Activated CD8-positive, alpha-beta memory T cell treated with anti-CD3 and anti-CD28 coated beads for 36 hours (primary cell): ENCODE results near the gene IGF2BP2. TPM values are rescaled to one million over a fixed set of nuclear protein-coding genes. Genes with fewer than 3 reads are reported as not detected.
"Not testable (repeated sequence)": the region's sequence is repeated elsewhere in the genome, so short reads cannot be mapped to it uniquely, and the experiment has no call there.

Experiments used
- CTCF ChIA-PET: fragments of 350-600 bp; sonication (Branson Sonifier 250); formaldehyde crosslinking; loops from one replicate; lab custom pipeline; 2021; ENCODE audit warnings: antibody characterized with exemption; lab: Charles Lee
- POLR2A ChIA-PET: fragments of 350-600 bp; sonication (Branson Sonifier 250); formaldehyde crosslinking; loops from one replicate; lab custom pipeline; 2021; ENCODE audit warnings: antibody characterized with exemption; lab: Charles Lee
- total RNA-seq, 2 experiments: library from RNA; stranded (reverse); gene quantifications; one replicate each; pipeline ENCODE4 v1.2.3, GENCODE V29; 2021

IGF2BP2 gene
- total RNA-seq, 2 experiments from 2014 or later, result 0.32 to 0.65 TPM

DNA sequence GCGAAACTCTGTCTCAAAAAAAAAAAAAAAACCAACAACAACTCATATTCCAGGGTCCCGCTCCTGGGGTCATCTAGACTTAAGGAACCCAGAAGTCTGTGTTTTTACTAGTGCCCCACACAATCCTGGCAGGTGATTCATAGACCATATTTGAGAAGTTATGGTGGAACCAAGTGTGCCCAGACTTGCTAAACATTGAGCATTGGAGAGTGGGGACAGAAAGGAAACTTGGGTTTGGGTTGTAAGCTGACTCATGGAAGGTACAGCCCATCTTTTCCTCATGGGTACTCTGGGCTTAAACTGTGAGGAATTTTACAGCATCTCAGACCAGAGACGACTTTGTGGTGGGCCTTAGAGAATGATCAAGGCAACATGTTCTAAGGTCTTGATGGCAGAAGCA, 18.3 kb upstream of the IGF2BP2 start:
- POLR2A ChIA-PET, result no interaction called here

DNA sequence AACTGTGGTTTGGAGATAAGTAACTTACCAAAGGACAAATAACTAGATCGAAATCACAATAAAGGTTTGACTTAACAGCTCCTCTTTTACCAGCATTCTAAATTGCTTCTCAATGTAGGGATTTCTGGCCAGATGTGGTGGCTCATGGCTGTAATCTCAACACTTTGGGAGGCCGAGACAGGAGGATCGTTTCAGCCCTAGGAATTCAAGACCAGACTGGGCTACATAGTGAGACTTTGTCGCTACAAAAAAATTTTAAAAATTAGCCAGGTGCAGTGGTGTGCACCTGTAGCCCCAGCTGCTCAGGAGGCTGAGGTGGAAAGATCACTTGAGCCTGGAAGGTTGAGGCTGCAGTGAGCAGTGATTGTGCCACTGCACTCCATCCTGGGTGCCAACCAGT, 17.4 kb upstream of the IGF2BP2 start:
- ChIA-PET POLR2A (interaction anchor here (0.7 kb wide), 1 partner anchor 32 kb away, joined by 7 read pairs; no protein-coding TSS in a partner anchor), CTCF (no interaction called here)

More for the DNA sequence above, 18.3 kb upstream of the IGF2BP2 start:
- CTCF ChIA-PET, result no interaction called here

DNA sequence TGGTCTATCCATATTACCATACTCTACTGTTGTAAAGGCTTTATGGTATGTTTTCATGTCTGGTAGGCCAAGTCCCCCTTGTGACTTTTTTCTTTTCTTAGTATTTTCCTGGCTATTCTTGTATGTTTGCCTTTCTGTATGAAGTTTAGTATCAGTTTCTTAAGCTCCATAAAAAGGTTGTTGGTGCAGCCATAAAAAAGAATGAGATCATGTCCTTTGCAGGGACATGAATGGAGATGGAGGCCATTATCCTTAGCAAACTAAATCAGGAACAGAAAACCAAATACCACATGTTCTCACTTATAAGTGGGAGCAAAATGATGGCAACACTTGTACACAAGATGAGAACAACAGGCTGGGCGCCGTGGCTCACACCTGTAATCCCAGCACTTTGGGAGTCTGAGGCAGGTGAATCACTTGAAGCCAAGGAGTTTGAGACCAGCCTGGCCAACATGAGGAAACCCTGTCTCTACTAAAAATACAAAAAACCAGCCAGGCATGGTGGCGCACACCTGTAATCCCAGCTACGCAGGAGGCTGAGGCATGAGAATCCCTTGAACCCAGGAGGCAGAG, 13.7 kb upstream of the IGF2BP2 start:
- CTCF ChIA-PET, result not testable (repeated sequence)

DNA sequence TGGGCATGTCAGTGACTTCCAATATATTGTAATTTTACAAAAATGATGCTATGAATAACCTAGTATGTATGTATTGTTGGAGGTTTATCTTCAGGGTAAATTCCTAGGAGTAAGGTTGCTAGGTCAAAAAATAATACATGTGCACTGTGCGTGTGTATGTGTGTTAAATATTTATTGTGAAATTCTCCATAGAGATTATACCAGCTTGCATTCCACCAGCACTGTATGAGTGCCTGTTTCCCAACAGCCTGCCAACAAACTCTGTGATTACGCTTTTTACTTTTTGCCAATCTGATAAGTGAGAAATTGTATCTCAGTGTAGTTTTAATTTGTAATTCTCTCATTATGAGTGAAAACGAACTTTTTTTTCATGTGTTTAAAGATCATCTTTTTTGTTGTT, 12.6 kb upstream of the IGF2BP2 start:
- POLR2A ChIA-PET, result no interaction called here
- CTCF ChIA-PET, result no interaction called here

More for the DNA sequence above, 13.7 kb upstream of the IGF2BP2 start:
- POLR2A ChIA-PET, result not testable (repeated sequence)

DNA sequence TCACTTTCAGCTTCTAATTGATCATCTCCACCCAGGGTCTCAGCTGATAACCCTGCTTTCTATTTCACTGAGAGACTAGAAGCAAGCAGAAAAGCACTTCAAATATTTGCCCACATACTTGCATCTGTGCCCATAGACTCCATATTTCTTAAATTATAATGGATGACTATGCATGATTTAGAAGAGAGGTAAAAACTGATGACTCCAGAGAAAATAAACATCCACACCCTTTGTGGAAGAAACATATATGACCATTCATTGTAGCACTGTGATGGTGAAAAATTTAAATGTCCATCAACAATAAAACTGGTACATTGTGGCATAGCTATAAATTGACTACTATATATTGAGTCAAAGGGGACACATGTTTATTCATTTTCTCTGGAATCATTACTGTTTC, 7.1 kb upstream of the IGF2BP2 start:
- ChIA-PET POLR2A (no interaction called here), CTCF (no interaction called here)

DNA sequence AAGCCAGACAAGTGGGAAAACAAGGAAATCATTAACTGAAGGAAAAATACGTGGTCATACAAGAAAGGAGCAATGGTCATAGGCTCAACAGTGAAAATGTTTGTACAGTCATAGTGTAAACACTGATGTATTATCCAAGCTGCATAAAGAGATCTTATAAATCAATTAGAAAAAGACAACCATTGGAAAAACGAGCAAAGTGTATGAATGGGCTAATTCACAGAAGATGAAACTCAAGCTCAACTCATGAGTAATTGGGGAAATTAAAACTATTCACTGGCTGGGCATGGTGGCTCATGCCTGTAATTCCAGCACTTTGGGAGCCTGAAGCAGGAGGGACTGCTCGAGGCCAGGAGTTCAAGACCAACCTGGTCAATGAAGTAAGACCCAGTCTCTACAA, 6.4 kb upstream of the IGF2BP2 start:
- ChIA-PET CTCF (no interaction called here), POLR2A (no interaction called here)

DNA sequence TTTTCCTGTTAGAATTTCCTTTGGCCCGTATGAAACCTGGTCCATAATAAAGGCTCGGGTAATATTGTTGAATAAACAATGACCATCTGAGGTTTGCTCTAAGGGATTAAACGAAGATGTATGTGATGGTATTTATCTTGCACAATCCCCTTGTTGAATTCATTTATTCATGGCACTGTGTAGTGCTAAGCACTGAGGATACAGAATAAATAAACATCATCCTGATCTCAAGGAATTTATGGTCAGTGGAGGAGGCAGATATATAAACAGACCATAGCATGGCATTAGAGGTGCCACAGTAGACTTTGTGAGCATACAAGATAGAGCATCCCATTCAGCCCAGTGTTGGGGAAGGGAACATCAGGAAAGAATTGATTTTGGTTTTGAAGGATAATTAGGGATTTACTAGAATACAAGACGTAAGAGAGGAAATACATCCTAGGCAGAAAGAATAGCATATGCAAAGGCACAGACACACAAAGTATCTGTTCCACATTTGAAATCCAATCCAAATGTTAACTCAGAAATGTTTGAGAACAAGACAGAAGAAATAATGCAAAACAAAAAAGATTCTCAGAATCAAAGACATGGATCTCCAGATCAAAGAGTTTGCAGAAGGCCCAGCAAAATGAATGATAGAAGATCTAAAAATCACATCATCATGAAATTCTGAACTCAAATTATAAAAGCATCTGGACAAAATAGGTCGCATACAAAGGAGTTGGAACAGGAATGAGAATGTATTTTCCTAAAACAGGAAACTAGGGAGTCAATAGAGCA, 5.4 kb upstream of the IGF2BP2 start:
- ChIA-PET POLR2A (no interaction called here), CTCF (no interaction called here)

DNA sequence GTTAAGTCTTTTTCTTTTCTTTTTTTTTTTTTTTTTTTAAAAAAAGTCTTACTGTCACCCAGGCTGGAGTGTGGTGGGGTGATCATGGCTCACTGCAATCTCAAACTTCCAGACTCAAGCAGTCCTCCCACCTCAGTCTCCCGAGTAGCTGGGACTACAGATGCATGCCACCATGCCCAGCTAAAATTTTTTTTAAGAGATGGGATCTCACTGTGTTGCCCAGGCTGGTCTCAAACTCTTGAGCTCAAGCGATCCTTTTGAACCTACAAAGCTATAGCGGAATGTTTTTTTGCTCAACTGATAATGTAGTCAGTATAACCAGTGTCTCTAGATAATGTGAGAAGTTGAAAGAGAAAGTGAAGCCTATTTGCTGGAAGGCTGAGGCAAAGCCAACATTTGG, 3.9 kb upstream of the IGF2BP2 start:
- ChIA-PET POLR2A (no interaction called here), CTCF (no interaction called here)

DNA sequence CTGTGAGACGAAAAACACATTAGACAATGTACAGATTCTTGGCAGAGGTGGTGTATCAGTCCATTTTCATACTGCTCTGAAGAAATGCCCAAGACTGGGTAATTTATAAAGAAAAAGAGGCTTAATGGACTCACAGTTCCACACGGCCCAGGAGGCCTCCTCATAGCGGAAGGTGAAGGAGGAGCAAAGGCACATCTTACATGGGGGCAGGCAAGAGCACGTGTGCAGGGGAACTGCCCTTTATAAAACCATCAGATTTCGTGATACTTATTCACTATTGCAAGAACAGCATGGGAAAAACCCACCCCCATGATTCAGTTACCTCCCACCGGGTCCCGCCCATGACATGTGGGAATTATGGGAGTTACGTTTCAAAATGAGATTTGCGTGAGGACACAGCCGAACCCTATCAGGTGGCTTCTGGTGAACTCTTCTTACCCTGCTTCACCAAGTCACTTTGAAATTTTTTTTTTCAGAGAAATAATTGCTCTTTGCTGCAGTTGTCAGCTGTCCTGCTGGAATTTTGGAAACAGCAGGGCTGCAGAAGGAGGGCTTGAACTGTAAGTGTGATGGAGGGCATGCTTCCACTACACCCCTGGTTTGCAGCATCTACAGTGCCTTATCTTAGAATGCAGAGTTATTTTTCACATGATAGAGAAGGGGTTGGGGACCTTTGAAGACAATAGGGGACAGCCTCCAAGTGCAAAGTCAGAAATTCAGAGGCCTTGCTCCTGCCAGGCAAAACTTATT, 2.9 kb upstream of the IGF2BP2 start:
- POLR2A ChIA-PET, result no interaction called here

DNA sequence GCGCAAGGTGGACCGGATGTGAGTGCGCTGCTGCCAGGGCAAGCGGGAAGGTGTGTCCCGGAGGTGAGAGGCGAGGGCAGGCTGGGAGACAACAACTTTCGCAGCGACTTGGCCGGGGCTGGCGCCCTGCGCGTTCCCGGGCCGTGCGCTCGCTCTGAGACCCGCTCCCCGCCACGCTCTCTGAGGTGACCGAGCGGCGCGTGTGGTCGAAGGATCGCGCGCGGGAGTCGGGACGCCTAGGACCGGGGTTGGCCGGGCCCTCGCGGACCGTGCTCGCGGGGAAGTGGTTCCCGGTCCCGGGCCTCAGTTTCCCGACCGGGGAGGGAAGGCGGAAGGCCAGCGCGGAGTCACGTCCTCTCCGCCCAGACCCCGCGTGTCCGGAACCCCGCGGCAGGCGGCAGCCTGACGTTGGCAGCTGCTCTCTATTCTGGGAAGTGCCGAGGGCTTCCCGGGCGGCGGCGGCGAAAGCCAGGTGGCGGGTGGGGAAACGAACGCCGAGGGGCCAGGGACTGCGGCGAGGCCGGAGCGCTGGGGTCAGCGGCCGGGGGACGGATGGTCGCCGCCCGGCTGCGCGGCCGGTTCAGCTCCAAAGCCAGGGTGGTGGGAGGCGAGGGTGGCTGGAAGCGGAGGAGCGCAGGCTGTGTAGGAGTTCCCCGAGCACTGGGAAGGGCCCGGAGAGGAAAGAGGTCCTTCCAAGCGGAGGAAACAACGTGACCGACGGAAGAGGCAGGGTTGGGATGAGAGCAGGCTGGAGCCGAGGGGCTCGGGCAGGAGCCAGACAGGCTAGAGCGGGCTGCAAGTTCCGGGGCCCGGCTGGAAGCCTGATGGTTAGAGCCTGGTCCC, 1.0 kb upstream of the IGF2BP2 start:
- POLR2A ChIA-PET, result no interaction called here
- CTCF ChIA-PET, result no interaction called here

More for the DNA sequence above, 2.9 kb upstream of the IGF2BP2 start:
- CTCF ChIA-PET, result no interaction called here

DNA sequence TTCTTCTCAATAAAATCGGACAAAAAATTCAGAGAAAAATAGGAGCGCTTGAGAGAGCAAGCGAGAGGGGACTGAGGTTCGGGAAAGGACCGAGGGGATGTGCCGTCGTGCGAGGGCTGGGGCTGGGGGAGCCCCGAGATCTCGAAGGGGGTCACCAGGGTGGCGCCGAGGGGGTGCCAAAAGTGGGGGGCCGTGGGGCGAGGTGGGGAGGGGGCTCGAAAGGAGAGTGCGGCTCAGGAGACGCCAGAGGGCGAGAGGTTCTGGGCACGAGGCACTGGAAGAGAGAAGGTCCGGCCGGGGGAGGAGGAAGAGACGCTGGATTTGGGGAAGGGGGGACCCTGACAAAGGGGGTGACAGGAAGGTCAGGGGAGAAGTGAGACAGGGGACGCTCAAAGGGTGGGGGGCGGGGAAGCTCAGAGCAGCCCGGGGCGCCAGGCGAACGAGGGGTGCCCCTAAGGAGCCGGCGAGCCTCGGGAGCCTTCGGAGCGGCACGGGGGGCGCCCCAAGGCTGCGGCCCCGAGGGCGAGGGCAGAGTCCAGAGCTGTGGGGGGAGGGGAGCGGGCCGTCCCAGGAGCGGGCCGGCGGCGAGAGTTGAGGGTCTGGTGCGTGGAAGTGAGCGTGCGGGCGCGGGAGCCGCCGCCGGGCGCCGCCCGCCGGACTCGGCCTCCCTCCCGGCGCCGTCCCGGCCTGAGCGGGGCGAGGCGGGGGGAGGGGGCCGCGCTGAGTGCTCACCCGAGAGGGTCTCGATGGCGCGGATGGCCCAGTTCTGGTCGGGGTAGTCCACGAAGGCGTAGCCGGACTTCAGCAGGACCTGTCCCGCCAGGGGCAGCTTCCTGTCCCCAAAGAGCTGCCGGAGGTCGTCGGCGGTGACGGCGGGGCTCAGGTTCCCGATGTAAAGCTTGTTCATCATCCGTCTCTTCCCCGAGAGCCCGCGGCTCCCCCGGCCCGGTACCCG, 514 bp downstream of the IGF2BP2 start:
- POLR2A ChIA-PET, result no interaction called here
- CTCF ChIA-PET, result no interaction called here

DNA sequence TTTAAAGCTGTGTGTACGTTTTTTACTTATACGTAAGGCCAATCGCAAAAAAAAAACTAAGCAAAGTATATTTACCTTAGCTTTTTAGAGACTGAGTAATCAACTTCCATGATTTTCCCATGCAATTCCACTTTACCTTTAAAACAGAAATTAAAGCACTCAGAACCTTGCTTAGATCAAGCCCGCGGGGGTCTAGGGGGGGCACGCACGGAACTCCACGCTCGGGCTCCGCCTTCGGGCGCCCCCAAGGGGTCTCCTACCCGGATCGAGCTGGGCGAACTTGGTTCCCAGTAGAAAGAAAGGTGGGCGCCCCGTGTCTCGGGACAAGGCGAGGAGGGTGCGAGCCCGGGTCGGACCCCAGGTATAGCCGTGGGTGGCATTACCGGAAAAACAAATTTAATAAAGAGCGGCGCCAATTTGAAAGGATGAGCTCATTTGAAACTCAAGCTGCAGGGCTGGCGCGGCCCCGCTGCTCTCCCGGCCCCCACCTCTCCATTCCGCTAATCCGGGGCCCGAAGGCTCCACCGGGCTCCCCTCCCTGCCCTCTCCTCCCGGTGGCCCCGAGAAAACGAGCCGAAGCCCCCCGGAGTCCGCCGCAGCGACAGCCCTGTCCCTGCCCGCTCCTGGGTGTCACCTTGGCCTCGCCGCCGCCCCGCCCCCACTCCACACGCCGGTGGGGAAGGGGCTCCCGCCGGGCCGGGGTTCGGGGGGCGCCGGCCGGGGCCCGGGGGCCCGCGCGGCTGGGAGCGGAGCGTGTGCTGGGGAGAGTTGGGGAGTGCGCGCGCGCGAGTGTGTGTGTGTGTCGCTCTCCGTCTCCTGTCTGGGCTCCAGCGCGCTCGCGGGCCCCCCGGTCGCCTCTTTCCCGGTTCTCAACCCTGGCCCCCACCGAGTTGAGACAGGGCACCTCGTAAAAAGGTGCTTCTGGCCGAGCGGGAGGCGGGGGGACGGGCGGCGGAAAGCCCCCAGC, 1.5 kb downstream of the IGF2BP2 start:
- ChIA-PET CTCF (no interaction called here), POLR2A (interaction anchor here (0.6 to 0.9 kb wide), 2 partner anchors 34 to 89 kb away, joined by 3 read pairs; no protein-coding TSS in a partner anchor)

DNA sequence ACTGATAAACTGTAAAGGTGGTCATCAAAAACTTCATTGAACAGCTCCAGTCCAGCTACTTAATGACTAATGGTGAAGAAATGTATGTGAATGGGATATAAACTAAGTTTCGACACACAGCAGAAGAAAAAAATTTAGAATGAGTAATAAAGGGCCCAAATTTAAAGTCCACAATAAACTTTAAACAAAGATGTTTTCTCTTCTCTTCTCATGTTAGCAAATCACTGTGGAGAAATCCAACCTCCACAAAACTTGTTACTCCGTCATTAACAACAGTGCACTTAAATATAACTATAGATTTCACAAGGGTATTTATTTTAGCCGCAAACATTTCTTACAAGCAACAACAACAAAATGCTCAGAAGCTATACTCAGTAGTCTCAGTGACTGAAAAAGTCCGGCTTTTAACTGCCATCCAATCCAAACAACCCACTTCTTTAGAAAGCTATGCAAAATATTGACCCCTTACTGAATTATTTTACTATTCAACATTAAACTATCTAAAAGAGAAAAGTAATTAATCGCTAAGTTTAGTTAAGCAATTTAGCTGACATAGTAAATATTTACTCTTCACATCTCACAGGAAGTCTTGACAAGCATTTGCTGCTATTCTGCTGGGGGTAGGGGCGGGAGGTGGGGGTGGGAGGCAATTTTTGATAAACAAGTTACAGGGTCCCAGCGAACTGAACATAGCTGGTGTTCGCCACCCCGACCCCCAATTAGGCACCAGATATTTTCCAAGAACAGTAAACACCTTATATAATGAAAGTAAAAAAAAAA, 2.4 kb downstream of the IGF2BP2 start:
- POLR2A ChIA-PET, result interaction anchor here (0.6 to 0.9 kb wide), 2 partner anchors 33 to 90 kb away, joined by 3 read pairs; no protein-coding TSS in a partner anchor
- CTCF ChIA-PET, result no interaction called here

DNA sequence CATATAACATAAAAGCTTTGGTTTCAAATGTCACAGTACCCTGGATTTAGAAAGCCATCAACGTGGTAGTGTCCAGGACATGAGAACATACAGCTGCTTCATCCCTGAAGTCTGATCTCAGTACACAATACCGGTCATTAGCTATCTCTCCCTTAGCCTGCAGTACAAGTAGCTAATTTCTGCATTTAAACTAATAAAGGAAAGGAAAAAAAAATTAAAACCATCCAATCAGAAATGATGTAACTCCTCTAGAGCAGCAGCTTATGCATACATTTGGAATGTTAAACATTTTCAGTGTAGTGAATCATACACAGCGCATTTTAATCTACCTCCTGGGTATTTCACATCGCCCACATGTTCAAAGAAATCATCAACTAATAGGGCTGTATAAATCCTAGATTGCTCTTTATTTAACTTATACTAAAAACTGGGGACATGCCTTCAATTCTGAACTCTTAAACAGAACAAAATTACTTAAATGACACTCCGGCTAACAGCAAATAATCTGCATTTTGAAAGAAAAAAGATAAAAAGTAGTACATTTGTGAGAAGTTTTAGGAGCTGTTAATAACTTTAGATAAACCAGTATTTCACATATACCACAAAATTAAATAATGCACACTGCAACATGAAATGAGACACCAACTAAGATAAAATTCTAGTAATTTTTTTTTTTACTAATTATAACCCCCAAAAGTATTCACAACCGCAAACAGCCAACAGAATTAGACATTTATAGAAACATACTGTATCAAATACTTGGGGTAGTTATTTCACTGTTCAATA, 3.7 kb downstream of the IGF2BP2 start:
- POLR2A ChIA-PET, result no interaction called here
- CTCF ChIA-PET, result no interaction called here

DNA sequence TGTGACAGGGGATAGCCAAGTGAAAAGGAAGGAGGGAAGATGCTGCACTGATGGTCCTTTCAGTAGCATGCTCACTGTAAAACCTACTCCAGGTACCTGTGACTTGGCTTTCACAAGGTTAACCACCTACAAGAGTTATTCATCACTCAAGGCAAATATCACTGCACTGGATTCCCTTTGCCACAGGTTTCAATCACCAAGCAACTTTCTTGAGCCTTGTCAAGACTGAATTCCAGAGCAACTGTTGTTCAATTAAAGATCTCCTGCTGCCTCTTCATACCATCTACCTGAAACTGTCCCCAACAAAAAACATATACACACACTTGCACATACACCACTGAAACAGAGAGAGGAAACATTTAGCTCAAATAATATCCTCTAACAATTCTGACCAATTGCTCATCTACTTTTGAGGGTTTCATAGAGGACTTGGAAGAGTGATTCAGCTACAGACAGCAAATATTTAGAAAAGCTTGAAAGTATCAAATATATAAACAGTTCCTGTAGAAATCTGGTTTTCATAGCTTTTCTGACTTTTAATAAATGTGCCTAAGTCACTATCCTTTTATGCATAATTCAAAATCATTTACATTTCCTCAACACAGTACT, 6.5 kb downstream of the IGF2BP2 start:
- CTCF ChIA-PET, result no interaction called here
- POLR2A ChIA-PET, result no interaction called here
